Astrocyte of the cerebellum (primary cell): ENCODE measurements around the gene CHST9.
A peak's percentile ranks its signal among the peaks of the same experiment; 100 is the strongest.

Experiments
- DNase-seq: peaks from one replicate; pipeline ENCODE4 v3.0.0-alpha.2; 2011; ENCODE audit warnings: low read depth
- H3K4me3 ChIP-seq: 2 replicates; pipeline ENCODE4 v1.5.1; 2011; ENCODE audit warnings: mild to moderate bottlenecking, low read depth, low read length, moderate library complexity
- CTCF ChIP-seq: IDR thresholded peaks from 2 replicates; pipeline ENCODE4 v1.5.1; 2012; ENCODE audit warnings: low read length, low read depth, moderate library complexity, mild to moderate bottlenecking; ENCODE audit errors: missing control alignments
- in situ Hi-C: cut with HindIII; loops from 2 replicates; pipeline ENCODE4 v1.10.0; 2017; ENCODE audit warnings: low sequenced_read_pairs

The CHST9 gene

GRCh38 chr18:27022477-27022876 lies 162.6 kb downstream of the CHST9 start:
- no peak overlapping the region for H3K4me3 ChIP-seq
- DNase-seq, result no peak
- no peak for TF ChIP-seq CTCF
- in situ Hi-C loops, result no loop called here

GRCh38 chr18:27017901-27018500 lies 167.1 kb downstream of the CHST9 start:
- DNase-seq, result no peak
- H3K4me3 ChIP-seq, result no peak overlapping the region
- peak; percentile 67 for TF ChIP-seq CTCF
- in situ Hi-C loops, result no loop called here

- no peak for DNase-seq
- H3K4me3 ChIP-seq, result no peak overlapping the region
- no peak for TF ChIP-seq CTCF
- in situ Hi-C loops, result no loop called here
These were observed 170.3 kb downstream of the CHST9 start for GRCh38 chr18:27014841-27015240.

GRCh38 chr18:27010784-27011183 lies 174.3 kb downstream of the CHST9 start:
- in situ Hi-C loops, result no loop called here
- no peak overlapping the region for H3K4me3 ChIP-seq
- TF ChIP-seq CTCF, result no peak
- no peak for DNase-seq

GRCh38 chr18:27009293-27009692 lies 175.8 kb downstream of the CHST9 start:
- TF ChIP-seq CTCF, result no peak
- no peak overlapping the region for H3K4me3 ChIP-seq
- in situ Hi-C loops, result no loop called here
- no peak for DNase-seq

GRCh38 chr18:27008575-27008974 lies 176.5 kb downstream of the CHST9 start:
- H3K4me3 ChIP-seq, result no peak overlapping the region
- DNase-seq, result no peak
- no peak for TF ChIP-seq CTCF
- in situ Hi-C loops, result no loop called here
